ENCODE measurements around the gene GET4.

GET4 gene

DNA sequence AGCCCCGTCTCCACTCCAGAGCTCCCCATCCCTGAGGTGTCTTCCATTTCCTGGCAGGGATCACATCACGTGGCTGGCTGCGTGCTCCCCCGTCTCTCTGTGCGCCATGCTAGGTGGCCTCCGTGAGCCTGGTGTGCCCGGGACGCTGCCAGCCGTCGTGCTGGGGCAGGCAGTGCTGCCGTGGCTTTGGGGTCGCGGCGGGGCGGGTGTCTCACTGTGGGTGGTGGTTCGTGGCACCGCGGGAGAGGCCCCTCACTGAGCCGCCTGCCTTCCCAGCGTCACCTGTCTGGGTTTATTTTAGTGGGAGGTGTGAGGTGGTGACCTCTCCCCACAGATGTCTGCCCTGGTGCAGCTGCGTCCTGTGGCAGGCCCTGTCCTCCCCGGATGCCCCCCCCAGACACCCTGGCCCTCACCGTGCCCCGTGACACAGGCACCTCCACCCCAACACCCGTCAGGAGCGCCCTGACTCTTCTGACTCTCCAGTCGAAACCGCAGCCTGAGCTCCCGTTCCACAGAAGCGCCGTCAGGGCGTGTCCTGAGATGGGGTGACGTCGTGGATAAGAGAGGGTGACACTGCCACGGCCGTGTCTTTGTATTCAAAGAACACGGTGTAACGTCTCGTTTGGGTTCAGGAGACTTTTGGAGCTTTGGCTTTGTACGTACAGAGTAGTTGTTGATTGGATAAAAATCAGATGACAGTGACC, 18.0 kb downstream of the GET4 start:
- ChIA-PET POLR2A (no interaction called here), CTCF (no interaction called here)
- TF ChIP-seq FOXM1 (IDR thresholded peaks at IDR 0.05; ENCODE audit: borderline replicate concordance): no peak
- TF ChIP-seq HDGF (IDR thresholded peaks at IDR 0.05; ENCODE audit: borderline replicate concordance): no peak
- no peak for TF ChIP-seq FOXA1 (IDR thresholded peaks at IDR 0.05)
- TF ChIP-seq TARDBP (IDR thresholded peaks at IDR 0.05): no peak
- no peak for TF ChIP-seq NFRKB (IDR thresholded peaks at IDR 0.05)
- TF ChIP-seq CTBP1 (IDR thresholded peaks at IDR 0.05; ENCODE audit: borderline replicate concordance): no peak
- TF ChIP-seq BHLHE40 (IDR thresholded peaks at IDR 0.05; ENCODE audit: borderline replicate concordance): no peak
- TF ChIP-seq SUZ12 (IDR thresholded peaks at IDR 0.05): no peak
- TF ChIP-seq FOXK2 (IDR thresholded peaks at IDR 0.05): no peak
- no peak for TF ChIP-seq L3MBTL2 (conservative IDR thresholded peaks at IDR 0.05)
- no peak for TF ChIP-seq LEF1 (IDR thresholded peaks at IDR 0.05; ENCODE audit: borderline replicate concordance)
- TF ChIP-seq ZNF384 (IDR thresholded peaks at IDR 0.05): no peak
- TF ChIP-seq, protein P1, sequence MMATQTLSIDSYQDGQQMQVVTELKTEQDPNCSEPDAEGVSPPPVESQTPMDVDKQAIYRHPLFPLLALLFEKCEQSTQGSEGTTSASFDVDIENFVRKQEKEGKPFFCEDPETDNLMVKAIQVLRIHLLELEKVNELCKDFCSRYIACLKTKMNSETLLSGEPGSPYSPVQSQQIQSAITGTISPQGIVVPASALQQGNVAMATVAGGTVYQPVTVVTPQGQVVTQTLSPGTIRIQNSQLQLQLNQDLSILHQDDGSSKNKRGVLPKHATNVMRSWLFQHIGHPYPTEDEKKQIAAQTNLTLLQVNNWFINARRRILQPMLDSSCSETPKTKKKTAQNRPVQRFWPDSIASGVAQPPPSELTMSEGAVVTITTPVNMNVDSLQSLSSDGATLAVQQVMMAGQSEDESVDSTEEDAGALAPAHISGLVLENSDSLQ (IDR thresholded peaks at IDR 0.05): no peak
- TF ChIP-seq SP1 (IDR thresholded peaks at IDR 0.05): no peak
- TF ChIP-seq ARNT (IDR thresholded peaks at IDR 0.05): no peak
- TF ChIP-seq ELF4 (IDR thresholded peaks at IDR 0.05): no peak
- no peak for DNase-seq (ENCODE audit: extremely low spot score)

DNA sequence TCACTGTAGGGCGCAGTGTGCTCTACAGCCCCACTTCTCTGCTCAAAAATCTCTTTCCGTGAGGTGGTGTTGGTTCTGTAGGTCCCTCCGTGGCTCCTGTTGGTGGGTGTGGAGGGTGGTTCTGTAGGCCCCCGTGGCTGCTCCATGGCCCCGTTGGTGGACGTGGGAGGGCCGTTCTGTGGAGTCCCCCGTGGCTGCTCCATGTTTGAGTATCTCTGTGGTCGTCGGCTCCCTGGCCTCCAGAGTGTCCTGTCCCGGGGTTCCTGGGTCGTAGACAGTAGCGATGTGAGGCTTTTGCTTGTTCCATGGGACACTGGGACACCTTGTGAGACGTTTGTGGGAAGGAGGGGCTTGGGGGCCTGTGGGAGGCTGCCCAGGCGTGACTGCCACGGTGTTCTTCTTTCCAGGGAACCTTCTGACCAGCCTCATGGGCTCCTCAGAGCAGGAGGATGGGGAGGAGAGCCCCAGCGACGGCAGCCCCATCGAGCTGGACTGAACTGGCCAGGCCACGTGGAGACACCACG, 18.6 kb downstream of the GET4 start:
- no peak for TF ChIP-seq SUZ12 (IDR thresholded peaks at IDR 0.05)
- TF ChIP-seq ZNF384 (IDR thresholded peaks at IDR 0.05): no peak
- no peak for TF ChIP-seq L3MBTL2 (conservative IDR thresholded peaks at IDR 0.05)
- no peak for TF ChIP-seq ELF4 (IDR thresholded peaks at IDR 0.05)
- no peak for TF ChIP-seq BHLHE40 (IDR thresholded peaks at IDR 0.05; ENCODE audit: borderline replicate concordance)
- TF ChIP-seq, protein P1 (IDR thresholded peaks at IDR 0.05): no peak
- TF ChIP-seq FOXA1 (IDR thresholded peaks at IDR 0.05): no peak
- TF ChIP-seq TARDBP (IDR thresholded peaks at IDR 0.05): no peak
- no peak for TF ChIP-seq HDGF (IDR thresholded peaks at IDR 0.05; ENCODE audit: borderline replicate concordance)
- TF ChIP-seq ARNT (IDR thresholded peaks at IDR 0.05): no peak
- TF ChIP-seq FOXK2 (IDR thresholded peaks at IDR 0.05): no peak
- no peak for TF ChIP-seq CTBP1 (IDR thresholded peaks at IDR 0.05; ENCODE audit: borderline replicate concordance)
- TF ChIP-seq SP1 (IDR thresholded peaks at IDR 0.05): no peak
- no peak for TF ChIP-seq LEF1 (IDR thresholded peaks at IDR 0.05; ENCODE audit: borderline replicate concordance)
- no peak for TF ChIP-seq FOXM1 (IDR thresholded peaks at IDR 0.05; ENCODE audit: borderline replicate concordance)
- DNase-seq (ENCODE audit: extremely low spot score): no peak
- CTCF ChIA-PET: no interaction called here
- POLR2A ChIA-PET: no interaction called here

DNA sequence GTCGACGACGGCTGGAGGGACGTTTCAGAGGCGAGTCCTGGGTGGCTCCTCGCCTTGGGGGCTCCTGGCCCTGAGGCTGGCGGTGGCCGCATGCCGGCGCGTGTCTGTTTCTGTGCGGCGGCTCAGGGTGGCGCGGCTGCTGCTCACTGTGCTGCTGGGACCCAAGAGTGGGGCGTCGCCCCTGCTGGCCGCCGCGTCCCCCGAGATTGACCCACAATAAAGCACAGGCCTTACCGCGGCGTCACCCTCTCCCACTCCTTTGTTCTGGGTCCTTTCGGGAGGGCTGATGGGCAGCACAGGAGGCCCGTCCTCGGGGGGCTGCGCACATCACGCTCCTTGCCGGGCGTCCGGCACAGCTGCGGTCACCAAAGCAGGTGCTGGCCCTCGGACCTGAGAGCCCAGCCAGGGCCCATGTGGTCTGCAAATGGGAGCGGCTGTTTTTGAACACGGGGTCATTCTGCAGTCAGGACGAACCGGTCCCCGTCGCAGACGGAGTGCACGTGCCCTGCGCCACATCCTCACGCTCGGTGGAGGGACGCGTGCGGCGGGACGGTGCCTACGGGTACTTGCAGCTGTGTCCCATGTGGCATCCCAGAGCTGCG, 19.2 kb downstream of the GET4 start:
- ChIA-PET POLR2A (no interaction called here), CTCF (no interaction called here)
- DNase-seq (ENCODE audit: extremely low spot score): no peak
- TF ChIP-seq FOXA1 (IDR thresholded peaks at IDR 0.05) (no peak), BHLHE40 (IDR thresholded peaks at IDR 0.05; ENCODE audit: borderline replicate concordance) (no peak), FOXM1 (IDR thresholded peaks at IDR 0.05; ENCODE audit: borderline replicate concordance) (no peak), SUZ12 (IDR thresholded peaks at IDR 0.05) (no peak), NFRKB (IDR thresholded peaks at IDR 0.05) (no peak), LEF1 (IDR thresholded peaks at IDR 0.05; ENCODE audit: borderline replicate concordance) (no peak), L3MBTL2 (conservative IDR thresholded peaks at IDR 0.05) (no peak), TARDBP (IDR thresholded peaks at IDR 0.05) (no peak), ELF4 (IDR thresholded peaks at IDR 0.05) (no peak), FOXK2 (IDR thresholded peaks at IDR 0.05) (no peak), CTBP1 (IDR thresholded peaks at IDR 0.05; ENCODE audit: borderline replicate concordance) (no peak), HDGF (IDR thresholded peaks at IDR 0.05; ENCODE audit: borderline replicate concordance) (no peak), SP1 (IDR thresholded peaks at IDR 0.05) (no peak), ZNF384 (IDR thresholded peaks at IDR 0.05) (no peak), ARNT (IDR thresholded peaks at IDR 0.05) (no peak)
- TF ChIP-seq, protein P1 (IDR thresholded peaks at IDR 0.05): no peak

DNA sequence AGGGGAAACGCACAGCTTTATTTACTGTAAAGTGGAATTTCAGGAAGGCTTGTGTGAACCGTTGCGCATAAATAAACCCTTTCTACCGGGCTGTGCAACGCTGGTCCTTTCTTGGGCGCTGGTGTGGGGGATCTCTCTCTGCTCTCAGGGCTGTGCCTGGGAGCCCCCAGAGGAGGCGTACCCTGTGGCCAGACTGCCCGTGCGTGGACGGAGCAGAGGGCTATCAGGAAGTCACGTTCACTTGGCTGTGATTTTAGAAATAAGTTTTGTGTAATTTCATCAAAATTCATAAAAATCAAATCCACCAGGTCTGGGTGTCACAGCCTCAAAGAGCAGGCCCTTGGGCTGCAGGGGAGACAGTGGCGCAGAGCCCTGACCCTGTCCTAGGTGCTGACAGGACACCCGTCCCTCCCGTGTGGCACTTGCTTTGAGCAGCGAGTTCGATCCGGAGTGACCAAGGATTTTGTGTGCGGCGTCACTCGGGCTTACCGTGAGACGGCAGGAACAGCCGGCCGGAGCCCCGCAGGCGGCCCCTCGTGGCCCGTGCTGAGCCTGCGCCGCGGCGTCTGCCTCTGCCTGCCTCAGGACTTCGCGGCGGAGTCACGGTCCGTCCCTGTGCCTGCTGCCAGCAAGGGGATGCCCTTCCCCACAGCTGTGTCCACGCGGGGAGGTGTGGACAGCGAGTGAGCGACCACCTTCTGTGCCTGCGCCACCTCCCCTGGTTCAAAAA, 20.2 kb downstream of the GET4 start:
- TF ChIP-seq TARDBP (IDR thresholded peaks at IDR 0.05) (no peak), LEF1 (IDR thresholded peaks at IDR 0.05; ENCODE audit: borderline replicate concordance) (no peak), BHLHE40 (IDR thresholded peaks at IDR 0.05; ENCODE audit: borderline replicate concordance) (no peak), SP1 (IDR thresholded peaks at IDR 0.05) (no peak), HDGF (IDR thresholded peaks at IDR 0.05; ENCODE audit: borderline replicate concordance) (no peak), SUZ12 (IDR thresholded peaks at IDR 0.05) (no peak), ZNF384 (IDR thresholded peaks at IDR 0.05) (no peak), ELF4 (IDR thresholded peaks at IDR 0.05) (no peak), FOXM1 (IDR thresholded peaks at IDR 0.05; ENCODE audit: borderline replicate concordance) (no peak), FOXA1 (IDR thresholded peaks at IDR 0.05) (no peak), NFRKB (IDR thresholded peaks at IDR 0.05) (no peak), L3MBTL2 (conservative IDR thresholded peaks at IDR 0.05) (no peak), CTBP1 (IDR thresholded peaks at IDR 0.05; ENCODE audit: borderline replicate concordance) (no peak), ARNT (IDR thresholded peaks at IDR 0.05) (no peak), FOXK2 (IDR thresholded peaks at IDR 0.05) (no peak)
- TF ChIP-seq, protein P1 (IDR thresholded peaks at IDR 0.05): no peak
- no peak for DNase-seq (ENCODE audit: extremely low spot score)
- CTCF ChIA-PET: no interaction called here
- POLR2A ChIA-PET: no interaction called here

Measured in HEK293T (cell line).